Measurements from ENCODE around the gene STUM. TPM values are rescaled to one million over a fixed set of nuclear protein-coding genes. Genes with fewer than 3 reads are reported as not detected.

Gene STUM
- total RNA-seq, 4 donors from 2014 or later: 1.4 to 4.1 (median 3.3) TPM

GRCh38 chr1:226549094-226549936 is 751 bp downstream of the STUM start:
- peak overlapping the region; percentile 43 to 65 (median 54) for H3K4me3 ChIP-seq
- peak; percentile 14 for DNase-seq
- in situ Hi-C loops (cut with MboI; ENCODE audit: low pct_ligation_motif_present in 1 of 4, low pct_unique_long_range_greater_than_20kb in 1 of 4, low sequenced_read_pairs in 3 of 4) (no loop called here), intact Hi-C loops (cut with DNase I; ENCODE audit: low total_unique reads) (loop anchor here (2.0 to 5.0 kb wide), 2 partner anchors 17 to 278 kb away; no protein-coding TSS in a partner anchor)
- peaks cover 8 to 46% (median 40%) of the 10 kb centered on the region in 4 donors for H3K4me1 ChIP-seq
- TF ChIP-seq POLR2A (IDR thresholded peaks at IDR 0.05) (no peak), POLR2AphosphoS5 (IDR thresholded peaks at IDR 0.05) (peak in 1 of 3 donors; percentile 52), EP300 (IDR thresholded peaks at IDR 0.05; ENCODE audit: low read depth) (no peak), CTCF (IDR thresholded peaks at IDR 0.05) (peak in 1 of 5 experiments; percentile 28)
- H3K27me3 ChIP-seq: peaks cover 28% of the 10 kb centered on the region
- no peaks in the 10 kb centered on the region for H3K36me3 ChIP-seq
- 1% methylated on average over 56 of the region's 73 CpGs; no CpG with 5 or more reads in 1 of the 2 donors for WGBS, 2 donors (ENCODE audit: low coverage in 1 of 2)
- H3K27ac ChIP-seq: peak overlapping the region; percentile 72 to 81 (median 74)
- H3K9me3 ChIP-seq: no peaks in the 10 kb centered on the region

- peaks cover 8 to 46% (median 40%) of the 10 kb centered on the region in 4 donors for H3K4me1 ChIP-seq
- intact Hi-C loops (cut with DNase I; ENCODE audit: low total_unique reads) (loop anchor here (2.0 to 5.0 kb wide), 2 partner anchors 17 to 277 kb away; no protein-coding TSS in a partner anchor), in situ Hi-C loops (cut with MboI; ENCODE audit: low pct_ligation_motif_present in 1 of 4, low pct_unique_long_range_greater_than_20kb in 1 of 4, low sequenced_read_pairs in 3 of 4) (no loop called here)
- H3K36me3 ChIP-seq: no peaks in the 10 kb centered on the region
- H3K9me3 ChIP-seq: no peaks in the 10 kb centered on the region
- TF ChIP-seq CTCF (IDR thresholded peaks at IDR 0.05): peak in 2 of 5 experiments; percentile 4 to 25
- no peak for TF ChIP-seq POLR2A (IDR thresholded peaks at IDR 0.05)
- peak in 1 of 3 donors; percentile 18 for TF ChIP-seq POLR2AphosphoS5 (IDR thresholded peaks at IDR 0.05)
- TF ChIP-seq EP300 (IDR thresholded peaks at IDR 0.05; ENCODE audit: low read depth): no peak
- peak overlapping the region; percentile 36 to 81 (median 73) for H3K27ac ChIP-seq
- peak; percentile 59 for DNase-seq
- WGBS, 2 donors (ENCODE audit: low coverage in 1 of 2): 0 to 5% methylated on average over 2 to 21 of the region's 21 CpGs
- peaks cover 28% of the 10 kb centered on the region for H3K27me3 ChIP-seq
- peak overlapping the region in 3 of 4 donors; percentile 43 to 65 (median 53) for H3K4me3 ChIP-seq
These were observed 1.5 kb downstream of the STUM start for GRCh38 chr1:226549937-226550671.

- 24 to 53% methylated on average over 5 of the region's 5 CpGs for WGBS, 2 donors (ENCODE audit: low coverage in 1 of 2)
- in situ Hi-C loops (cut with MboI; ENCODE audit: low pct_ligation_motif_present in 1 of 4, low pct_unique_long_range_greater_than_20kb in 1 of 4, low sequenced_read_pairs in 3 of 4) (no loop called here), intact Hi-C loops (cut with DNase I; ENCODE audit: low total_unique reads) (no loop called here)
- H3K27me3 ChIP-seq: peaks cover 28% of the 10 kb centered on the region
- no peaks in the 10 kb centered on the region for H3K9me3 ChIP-seq
- H3K4me3 ChIP-seq: no peak overlapping the region
- no peak for DNase-seq
- H3K27ac ChIP-seq: peak overlapping the region; percentile 36 to 81 (median 73)
- H3K4me1 ChIP-seq: peaks cover 8 to 46% (median 40%) of the 10 kb centered on the region in 4 donors
- H3K36me3 ChIP-seq: no peaks in the 10 kb centered on the region
- TF ChIP-seq POLR2AphosphoS5 (IDR thresholded peaks at IDR 0.05): no peak
- TF ChIP-seq EP300 (IDR thresholded peaks at IDR 0.05; ENCODE audit: low read depth): no peak
- no peak for TF ChIP-seq CTCF (IDR thresholded peaks at IDR 0.05)
- TF ChIP-seq POLR2A (IDR thresholded peaks at IDR 0.05): no peak
These were observed 2.1 kb downstream of the STUM start for GRCh38 chr1:226550672-226551041.

GRCh38 chr1:226551299-226551698 is 2.7 kb downstream of the STUM start:
- peak overlapping the region; percentile 3 to 74 (median 24) for H3K27ac ChIP-seq
- H3K4me1 ChIP-seq: peaks cover 8 to 46% (median 40%) of the 10 kb centered on the region in 4 donors
- H3K9me3 ChIP-seq: no peaks in the 10 kb centered on the region
- no peak overlapping the region for H3K4me3 ChIP-seq
- intact Hi-C loops (cut with DNase I; ENCODE audit: low total_unique reads) (no loop called here), in situ Hi-C loops (cut with MboI; ENCODE audit: low pct_ligation_motif_present in 1 of 4, low pct_unique_long_range_greater_than_20kb in 1 of 4, low sequenced_read_pairs in 3 of 4) (no loop called here)
- TF ChIP-seq EP300 (IDR thresholded peaks at IDR 0.05; ENCODE audit: low read depth): no peak
- TF ChIP-seq CTCF (IDR thresholded peaks at IDR 0.05): no peak
- TF ChIP-seq POLR2AphosphoS5 (IDR thresholded peaks at IDR 0.05): no peak
- TF ChIP-seq POLR2A (IDR thresholded peaks at IDR 0.05): no peak
- peak; percentile 88 for DNase-seq
- no peaks in the 10 kb centered on the region for H3K36me3 ChIP-seq
- H3K27me3 ChIP-seq: peaks cover 28% of the 10 kb centered on the region
- 35 to 50% methylated on average over 1 of the region's 2 CpGs for WGBS, 2 donors (ENCODE audit: low coverage in 1 of 2)

Data from transverse colon (tissue), 4 donors.